ENCODE results near the gene OR51B4.
"Not testable (repeated sequence)": the region's sequence is repeated elsewhere in the genome, so short reads cannot be mapped to it uniquely, and the experiment has no call there.

The OR51B4 gene

GRCh38 chr11:5294342-5294995 lies 7.3 kb downstream of the OR51B4 start:
- not testable (repeated sequence) for DNase-seq (ENCODE audit: low read depth)

GRCh38 chr11:5293028-5293427 lies 8.7 kb downstream of the OR51B4 start:
- no peak for DNase-seq (ENCODE audit: low read depth)

GRCh38 chr11:5291207-5291838 lies 10.4 kb downstream of the OR51B4 start:
- no peak for DNase-seq (ENCODE audit: low read depth)

- DNase-seq (ENCODE audit: low read depth): no peak
Observed at GRCh38 chr11:5290106-5290505, 11.6 kb downstream of the OR51B4 start.

- DNase-seq (ENCODE audit: low read depth): no peak
Observed at GRCh38 chr11:5289696-5290095, 12.1 kb downstream of the OR51B4 start.

GRCh38 chr11:5288906-5289550 lies 12.7 kb downstream of the OR51B4 start:
- no peak for DNase-seq (ENCODE audit: low read depth)

GRCh38 chr11:5288108-5288905 lies 13.4 kb downstream of the OR51B4 start:
- no peak for DNase-seq (ENCODE audit: low read depth)

- no peak for DNase-seq (ENCODE audit: low read depth)
Observed at GRCh38 chr11:5286901-5287300, 14.8 kb downstream of the OR51B4 start.

- no peak for DNase-seq (ENCODE audit: low read depth)
Observed at GRCh38 chr11:5286351-5286750, 15.4 kb downstream of the OR51B4 start.

GRCh38 chr11:5285703-5286340 lies 15.9 kb downstream of the OR51B4 start:
- no peak for DNase-seq (ENCODE audit: low read depth)

- DNase-seq (ENCODE audit: low read depth): no peak
Observed at GRCh38 chr11:5284637-5285036, 17.1 kb downstream of the OR51B4 start.

- DNase-seq (ENCODE audit: low read depth): no peak
Observed at GRCh38 chr11:5283882-5284281, 17.9 kb downstream of the OR51B4 start.

GRCh38 chr11:5283086-5283485 lies 18.7 kb downstream of the OR51B4 start:
- no peak for DNase-seq (ENCODE audit: low read depth)

GRCh38 chr11:5282628-5283027 lies 19.1 kb downstream of the OR51B4 start:
- no peak for DNase-seq (ENCODE audit: low read depth)

GRCh38 chr11:5281596-5281995 lies 20.1 kb downstream of the OR51B4 start:
- no peak for DNase-seq (ENCODE audit: low read depth)

GRCh38 chr11:5280582-5281102 lies 21.1 kb downstream of the OR51B4 start:
- no peak for DNase-seq (ENCODE audit: low read depth)

- no peak for DNase-seq (ENCODE audit: low read depth)
Observed at GRCh38 chr11:5279471-5280090, 22.2 kb downstream of the OR51B4 start.

- no peak for DNase-seq (ENCODE audit: low read depth)
Observed at GRCh38 chr11:5277807-5278382, 23.9 kb downstream of the OR51B4 start.

GRCh38 chr11:5276697-5277096 lies 25.0 kb downstream of the OR51B4 start:
- DNase-seq (ENCODE audit: low read depth): no peak

GRCh38 chr11:5275369-5276110 lies 26.2 kb downstream of the OR51B4 start:
- no peak for DNase-seq (ENCODE audit: low read depth)

All from stimulated activated CD8-positive, alpha-beta memory T cell treated with anti-CD3 and anti-CD28 coated beads, Interleukin-7, amount 100 ng/mL, for 24 hours (primary cell).